Left cardiac atrium (tissue), 4 donors: ENCODE data around the gene CRB2. TPM values are rescaled to one million over a fixed set of nuclear protein-coding genes. Genes with fewer than 3 reads are reported as not detected.

ENCODE experiments used
- ATAC-seq, 2 donors: fragments of 200-7000 bp; cut with Tn5 transposase; one replicate each; pipeline ENCODE4 v1.9.1; 2020; ENCODE audit warnings: mild to moderate bottlenecking in 2 of 2, moderate library complexity in 2 of 2
- DNase-seq: peaks from one replicate; pipeline ENCODE4 v3.0.0-alpha.2; 2020
- intact Hi-C, 2 donors: fragments of 100-400 bp; cut with DNase I; formaldehyde crosslinking; loops; one replicate each; pipeline versions ENCODE4 v1.14.1 to v1.15.1; 2022 to 2023
- total RNA-seq, 2 donors: library from RNA; stranded (reverse); fragmentation: NEBNext Ultra II Directional; extraction: Animal tissue kit (Norgen Biotek cat#: 25700); gene quantifications; one replicate each; pipeline ENCODE4 v1.2.1, GENCODE V29; 2021
- donor health status: DM: no; HTN: yes; CAD: no.
- donor health status: DM: no; HTN: yes; CAD: no; lungs with severe emphysema.
- donor health status: DM: yes; HTN: yes; CAD: no.
- donor health status: Dilated cardiomyopathy.

CRB2 gene
- total RNA-seq, 2 donors from 2014 or later, result 1.3 to 2.2 TPM

- DNase-seq (no peak), ATAC-seq (no peak)
- intact Hi-C loops, result no loop called here
These were observed 3.1 kb downstream of the CRB2 start for GRCh38 chr9:123359106-123359505.

DNA sequence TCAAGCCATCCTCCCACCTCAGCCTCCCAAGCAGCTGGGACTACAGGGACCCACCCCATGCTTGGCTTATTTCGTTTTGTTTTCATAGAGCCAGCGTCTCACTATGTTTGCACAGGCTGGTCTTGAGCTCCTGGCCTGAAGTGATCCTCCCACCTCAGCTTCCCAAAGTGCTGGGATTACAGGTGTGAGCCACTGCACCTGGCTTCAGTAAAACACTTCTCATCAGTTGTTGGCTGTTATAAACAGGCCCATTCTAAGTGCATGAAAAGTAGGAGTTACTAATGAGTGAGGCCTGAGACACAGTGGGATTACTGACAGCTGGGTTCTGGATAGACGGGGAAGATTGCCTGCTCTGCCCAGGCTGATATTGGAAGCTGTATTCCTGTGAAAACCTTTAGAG is 3.5 kb downstream of the CRB2 start:
- DNase-seq (no peak), ATAC-seq (no peak)
- intact Hi-C loops, result no loop called here

- intact Hi-C loops, result no loop called here
- ATAC-seq (peak; percentile 32 to 45), DNase-seq (peak; percentile 56)
These were observed 4.4 kb downstream of the CRB2 start for GRCh38 chr9:123360161-123361085.

- no peak for DNase-seq
- intact Hi-C loops, result no loop called here
- no peak for ATAC-seq
These were observed 5.2 kb downstream of the CRB2 start for GRCh38 chr9:123361086-123361730.

- intact Hi-C loops, result no loop called here
- DNase-seq, result no peak
- ATAC-seq, result no peak
These were observed 5.9 kb downstream of the CRB2 start for GRCh38 chr9:123361731-123362510.

DNA sequence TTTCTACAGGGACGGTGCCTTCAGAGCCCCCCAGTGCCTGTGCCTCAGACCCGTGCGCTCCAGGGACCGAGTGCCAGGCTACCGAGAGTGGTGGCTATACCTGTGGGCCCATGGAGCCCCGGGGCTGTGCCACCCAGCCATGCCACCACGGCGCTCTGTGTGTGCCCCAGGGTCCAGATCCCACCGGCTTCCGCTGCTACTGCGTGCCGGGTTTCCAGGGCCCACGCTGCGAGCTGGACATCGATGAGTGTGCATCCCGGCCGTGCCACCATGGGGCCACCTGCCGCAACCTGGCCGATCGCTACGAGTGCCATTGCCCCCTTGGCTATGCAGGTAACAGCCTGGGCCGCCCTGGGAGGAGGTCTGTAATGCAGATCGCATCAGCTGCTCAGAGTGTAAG is 6.9 kb downstream of the CRB2 start:
- DNase-seq, result no peak
- intact Hi-C loops, result no loop called here
- no peak for ATAC-seq

GRCh38 chr9:123364241-123364824 is 8.3 kb downstream of the CRB2 start:
- peak; percentile 55 for DNase-seq
- peak; percentile 24 to 86 for ATAC-seq
- intact Hi-C loops, result no loop called here

GRCh38 chr9:123365287-123365880 is 9.4 kb downstream of the CRB2 start:
- DNase-seq, result no peak
- intact Hi-C loops, result no loop called here
- no peak for ATAC-seq

GRCh38 chr9:123365881-123366528 is 10.0 kb downstream of the CRB2 start:
- DNase-seq, result no peak
- intact Hi-C loops, result no loop called here
- no peak for ATAC-seq

GRCh38 chr9:123368023-123368422 is 12.0 kb downstream of the CRB2 start:
- intact Hi-C loops, result no loop called here
- ATAC-seq (peak in 1 of 2 donors; percentile 34), DNase-seq (no peak)

GRCh38 chr9:123368536-123369153 is 12.6 kb downstream of the CRB2 start:
- ATAC-seq (peak in 1 of 2 donors; percentile 7), DNase-seq (no peak)
- intact Hi-C loops, result no loop called here

- DNase-seq (no peak), ATAC-seq (no peak)
- intact Hi-C loops, result no loop called here
These were observed 13.3 kb downstream of the CRB2 start for GRCh38 chr9:123369296-123369695.

DNA sequence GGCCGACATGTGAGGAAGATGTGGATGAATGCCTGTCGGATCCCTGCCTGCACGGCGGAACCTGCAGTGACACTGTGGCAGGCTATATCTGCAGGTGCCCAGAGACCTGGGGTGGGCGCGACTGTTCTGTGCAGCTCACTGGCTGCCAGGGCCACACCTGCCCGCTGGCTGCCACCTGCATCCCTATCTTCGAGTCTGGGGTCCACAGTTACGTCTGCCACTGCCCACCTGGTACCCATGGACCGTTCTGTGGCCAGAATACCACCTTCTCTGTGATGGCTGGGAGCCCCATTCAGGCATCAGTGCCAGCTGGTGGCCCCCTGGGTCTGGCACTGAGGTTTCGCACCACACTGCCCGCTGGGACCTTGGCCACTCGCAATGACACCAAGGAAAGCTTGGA is 14.1 kb downstream of the CRB2 start:
- DNase-seq (no peak), ATAC-seq (no peak)
- intact Hi-C loops, result no loop called here

GRCh38 chr9:123370526-123371227 is 14.7 kb downstream of the CRB2 start:
- ATAC-seq (no peak), DNase-seq (no peak)
- intact Hi-C loops, result no loop called here

DNA sequence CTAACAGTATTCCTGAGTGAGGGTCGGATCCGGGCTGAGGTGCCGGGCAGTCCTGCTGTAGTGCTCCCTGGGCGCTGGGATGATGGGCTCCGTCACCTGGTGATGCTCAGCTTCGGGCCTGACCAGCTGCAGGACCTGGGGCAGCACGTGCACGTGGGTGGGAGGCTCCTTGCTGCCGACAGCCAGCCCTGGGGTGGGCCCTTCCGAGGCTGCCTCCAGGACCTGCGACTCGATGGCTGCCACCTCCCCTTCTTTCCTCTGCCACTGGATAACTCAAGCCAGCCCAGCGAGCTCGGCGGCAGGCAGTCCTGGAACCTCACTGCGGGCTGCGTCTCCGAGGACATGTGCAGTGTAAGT is 15.2 kb downstream of the CRB2 start:
- intact Hi-C loops, result no loop called here
- ATAC-seq (no peak), DNase-seq (no peak)

DNA sequence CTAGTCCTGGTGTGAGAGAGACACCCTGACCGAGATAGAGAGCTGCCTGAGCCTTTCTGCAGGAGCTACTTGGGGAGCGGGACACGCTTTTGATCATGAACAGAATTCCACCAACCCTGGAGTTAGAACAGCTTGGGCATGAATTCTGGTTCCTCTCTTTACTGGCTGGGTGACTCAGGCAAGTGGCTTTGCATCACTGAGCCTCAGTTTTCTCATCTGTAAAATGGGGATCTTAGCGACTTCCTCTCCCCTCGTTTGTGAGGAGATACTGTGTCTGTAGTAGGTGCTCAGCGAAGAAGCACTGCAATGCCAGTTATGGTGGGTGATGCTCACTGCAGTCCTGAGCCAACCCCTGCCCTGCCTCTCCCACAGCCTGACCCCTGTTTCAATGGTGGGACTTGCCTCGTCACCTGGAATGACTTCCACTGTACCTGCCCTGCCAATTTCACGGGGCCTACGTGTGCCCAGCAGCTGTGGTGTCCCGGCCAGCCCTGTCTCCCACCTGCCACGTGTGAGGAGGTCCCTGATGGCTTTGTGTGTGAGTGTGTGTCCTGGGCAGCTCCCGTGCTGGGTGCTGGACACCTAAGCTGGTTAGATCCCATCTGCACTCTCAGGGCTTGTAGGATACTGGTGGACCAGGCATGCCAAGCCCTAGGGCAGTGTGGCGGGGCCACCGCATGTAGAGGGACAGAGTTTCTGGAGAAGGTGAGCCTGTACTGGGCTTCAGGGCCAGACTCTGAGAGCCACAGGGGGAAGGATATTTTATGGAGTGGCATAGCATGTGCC is 16.0 kb downstream of the CRB2 start:
- intact Hi-C loops, result no loop called here
- DNase-seq (no peak), ATAC-seq (no peak)
